GM03348 (cell line): Measurements from ENCODE around the gene BTRC.
"Not testable (repeated sequence)": the region's sequence is repeated elsewhere in the genome, so short reads cannot be mapped to it uniquely, and the experiment has no call there.

Experiments used
- DNase-seq: peaks from one replicate; pipeline ENCODE4 v3.0.0; 2012; ENCODE audit warnings: low spot score

BTRC gene

DNA sequence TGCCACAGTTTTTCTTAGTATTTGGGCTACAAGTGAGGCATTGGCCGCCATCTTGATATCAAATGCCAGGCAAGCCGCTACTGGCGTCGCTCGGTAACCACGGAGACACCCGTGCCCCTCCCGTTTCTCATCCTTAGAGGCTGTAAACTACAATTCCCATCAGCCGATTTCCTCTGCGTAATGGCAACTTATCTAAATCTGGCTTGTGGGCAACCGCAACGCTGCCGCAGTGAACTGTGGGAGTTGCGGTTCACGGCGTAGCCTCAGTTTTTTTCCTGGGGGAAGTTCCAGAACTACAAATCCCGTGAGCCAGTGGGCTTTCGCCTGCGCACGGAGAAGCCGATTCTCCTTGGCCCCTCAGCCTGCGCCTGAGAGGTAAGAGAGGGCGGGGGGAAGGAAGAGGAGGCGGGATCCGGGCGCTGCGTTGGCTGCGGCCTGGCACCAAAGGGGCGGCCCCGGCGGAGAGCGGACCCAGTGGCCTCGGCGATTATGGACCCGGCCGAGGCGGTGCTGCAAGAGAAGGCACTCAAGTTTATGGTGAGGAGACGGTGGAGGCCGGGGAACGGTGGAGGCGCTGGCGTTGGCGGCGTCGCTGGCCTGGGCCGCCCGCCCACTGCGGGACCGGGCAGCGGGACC lies at the start of gene BTRC:
TSS of gene BTRC (plus strand) at position 474 of the 636 bp plus-strand sequence. CDS start at position 490, 16 bp downstream.
- DNase-seq: peak; percentile 94

DNA sequence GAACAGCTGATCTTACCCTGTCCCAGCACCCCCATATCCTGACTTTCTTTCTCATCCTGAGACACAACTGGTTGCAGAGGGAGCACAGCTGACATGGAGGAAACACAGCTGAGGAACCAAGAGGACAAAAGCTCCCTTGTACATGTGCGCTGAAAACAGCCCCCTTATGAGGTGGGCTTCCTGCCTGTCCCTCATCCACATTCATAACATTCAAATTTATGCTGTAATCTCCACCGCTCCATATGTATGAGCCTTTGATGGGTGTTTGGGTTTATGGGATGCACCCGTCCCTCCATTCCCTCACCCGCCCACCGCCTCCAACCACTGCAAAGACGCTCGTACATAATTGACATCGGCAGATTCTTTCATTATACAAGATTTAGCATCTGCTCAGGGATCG lies 49.6 kb upstream of the BTRC start:
- DNase-seq: no peak

GRCh38 chr10:101305320-101306241 lies 48.4 kb upstream of the BTRC start:
- no peak for DNase-seq

DNA sequence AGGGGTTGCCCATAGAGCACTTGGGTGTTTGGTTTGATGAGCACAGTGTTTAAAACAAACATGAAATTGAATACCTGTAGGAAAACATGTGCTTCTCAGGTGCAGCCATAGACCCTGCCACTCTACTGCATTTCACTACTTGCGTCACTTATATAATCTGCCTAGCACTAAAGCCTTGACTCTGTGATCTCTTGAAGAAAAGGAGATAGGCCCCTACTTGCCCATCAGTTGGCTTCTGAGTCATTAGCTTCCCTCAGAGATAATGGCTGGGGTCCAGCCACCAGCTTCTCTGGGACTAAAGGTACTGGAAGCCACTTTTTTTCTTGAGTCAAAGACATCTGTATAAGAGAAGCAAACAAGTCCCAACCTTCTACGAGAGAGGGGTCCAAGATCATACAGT lies 45.9 kb upstream of the BTRC start:
- DNase-seq: no peak

- no peak for DNase-seq
These were observed 43.3 kb upstream of the BTRC start for GRCh38 chr10:101310529-101311184.

DNA sequence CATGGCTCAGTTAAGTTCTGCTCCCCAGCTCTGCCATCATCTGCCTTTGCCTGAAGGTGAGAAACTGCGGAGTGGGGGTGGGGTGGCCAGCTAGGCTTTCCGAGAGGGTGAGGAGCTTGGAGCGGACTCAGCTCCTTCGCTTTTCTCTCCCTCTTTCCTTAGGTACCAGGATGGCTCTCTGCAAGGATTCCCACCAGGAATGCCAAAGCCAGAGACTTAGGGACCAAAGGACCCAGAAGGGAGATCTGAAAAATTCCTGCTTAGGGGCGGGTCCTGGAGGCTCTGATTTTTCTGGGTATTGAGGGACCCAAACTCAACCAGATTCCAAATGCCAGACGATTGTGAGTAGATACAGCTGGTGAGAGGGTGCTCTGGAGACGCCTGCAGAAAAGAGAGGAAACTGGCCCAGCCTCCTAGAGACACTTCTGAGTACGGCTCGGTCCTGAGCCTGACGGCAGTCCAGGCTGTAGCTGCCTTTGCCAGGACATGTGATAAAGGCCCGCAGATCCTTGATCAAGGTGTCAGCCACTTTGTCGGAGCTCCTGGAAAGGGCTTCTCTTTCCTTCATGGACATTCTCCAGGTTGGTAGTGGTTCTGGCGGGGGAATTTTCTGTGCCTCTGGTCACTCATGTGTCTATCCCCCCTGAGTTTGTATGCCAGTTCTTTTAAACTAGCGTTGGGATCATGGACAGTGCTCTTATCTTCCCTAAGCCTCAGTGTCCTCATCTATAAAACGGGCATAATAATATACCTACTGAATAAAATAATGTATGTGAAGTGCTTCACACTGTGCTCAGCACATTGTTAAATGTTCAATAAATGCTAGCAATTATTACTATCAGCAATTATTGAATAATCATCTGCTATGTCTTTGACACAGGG lies 42.5 kb upstream of the BTRC start:
- no peak for DNase-seq

DNA sequence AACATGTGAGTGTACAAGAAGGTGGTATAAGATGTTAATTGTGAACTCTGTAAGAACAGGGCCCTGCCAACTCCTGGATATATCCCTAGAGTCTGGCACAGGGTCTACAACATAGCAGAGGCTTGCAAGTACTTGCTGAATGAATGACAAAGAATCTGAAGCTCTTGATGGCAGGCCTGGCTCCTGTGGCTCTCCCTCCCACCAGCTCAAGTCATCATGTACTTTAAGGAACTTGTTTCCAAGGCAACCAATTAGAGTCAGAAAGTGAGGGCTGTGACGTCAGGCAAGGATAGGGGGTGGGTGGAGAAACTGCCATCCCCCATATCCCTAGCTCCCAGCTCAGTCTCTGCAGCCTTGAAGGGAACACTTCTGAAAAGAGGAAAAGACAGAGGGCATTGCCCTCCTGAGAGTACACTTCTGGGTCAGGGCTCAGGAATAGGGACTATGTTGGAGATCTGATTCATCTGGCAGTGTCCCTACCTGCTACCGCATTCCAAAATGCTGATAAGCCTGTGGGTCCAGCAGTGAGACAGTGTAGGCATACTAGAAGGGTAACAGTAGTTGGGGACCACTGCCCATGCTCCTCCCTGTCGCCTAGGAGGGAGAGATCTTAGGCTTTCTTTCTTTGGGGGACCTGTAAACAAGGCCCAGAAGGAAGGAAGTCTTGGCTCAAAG lies 34.6 kb upstream of the BTRC start:
- no peak for DNase-seq

GRCh38 chr10:101321073-101321472 lies 32.9 kb upstream of the BTRC start:
- DNase-seq: no peak

DNA sequence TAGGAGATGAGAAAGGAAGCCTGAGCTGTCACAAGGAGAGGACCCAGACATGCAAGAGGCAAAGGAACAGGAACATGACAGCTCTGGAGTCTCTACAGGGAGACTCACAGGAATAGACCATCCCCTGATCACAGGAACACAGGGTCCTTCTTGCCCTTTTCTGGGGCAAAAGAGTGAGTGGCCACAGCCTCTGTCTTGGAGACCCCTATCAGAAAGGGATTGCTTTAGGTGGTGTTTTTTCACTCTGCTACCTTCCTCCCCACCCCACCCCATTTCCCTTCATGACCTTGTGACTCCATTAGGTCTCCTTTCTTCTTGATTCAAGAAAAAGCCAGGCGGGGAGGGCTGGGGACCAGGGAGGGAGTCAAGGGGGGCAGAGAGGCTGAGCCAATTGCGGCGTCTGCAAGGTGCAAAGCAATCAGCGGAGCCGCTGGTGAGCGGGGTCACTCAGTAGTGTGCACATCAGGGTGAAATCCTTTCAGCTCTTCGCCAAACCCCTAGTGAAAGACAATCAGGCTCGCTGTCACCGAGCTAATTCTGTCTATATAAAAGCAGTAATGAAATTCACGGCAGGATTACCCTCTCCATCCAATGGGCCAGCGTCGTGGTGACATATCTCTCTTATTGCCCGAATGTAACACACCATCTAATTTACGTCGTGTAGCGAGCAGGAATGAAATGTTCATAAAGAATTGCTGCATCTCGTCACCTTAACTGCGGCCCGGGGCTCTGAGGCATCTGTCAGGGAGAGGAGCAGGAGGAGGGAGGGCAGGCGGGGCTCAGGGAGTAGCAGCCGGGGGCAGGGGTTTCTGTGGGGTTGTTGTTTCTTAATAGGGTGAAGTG lies 31.5 kb upstream of the BTRC start:
- DNase-seq: no peak

DNA sequence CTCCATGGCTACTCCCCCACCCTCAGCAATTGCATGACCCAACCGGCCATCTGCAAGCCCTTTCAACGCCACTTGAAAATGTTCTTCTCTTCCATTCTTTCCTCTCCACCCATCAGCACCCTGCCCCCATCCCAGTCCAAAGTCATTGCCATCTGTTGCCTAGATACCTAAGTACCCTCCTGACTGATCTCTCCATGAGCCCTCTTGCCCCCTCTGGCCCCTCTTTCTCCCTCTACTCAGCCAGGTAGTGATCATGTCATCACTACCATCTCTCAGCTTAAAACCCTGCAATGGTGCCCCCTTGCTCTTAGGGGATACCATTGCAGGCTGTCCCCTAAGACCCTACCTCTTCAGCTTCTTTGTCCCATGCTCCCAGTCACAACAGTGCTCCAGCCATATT lies 30.5 kb upstream of the BTRC start:
- no peak for DNase-seq

- not testable (repeated sequence) for DNase-seq
These were observed 26.5 kb upstream of the BTRC start for GRCh38 chr10:101327454-101327853.

DNA sequence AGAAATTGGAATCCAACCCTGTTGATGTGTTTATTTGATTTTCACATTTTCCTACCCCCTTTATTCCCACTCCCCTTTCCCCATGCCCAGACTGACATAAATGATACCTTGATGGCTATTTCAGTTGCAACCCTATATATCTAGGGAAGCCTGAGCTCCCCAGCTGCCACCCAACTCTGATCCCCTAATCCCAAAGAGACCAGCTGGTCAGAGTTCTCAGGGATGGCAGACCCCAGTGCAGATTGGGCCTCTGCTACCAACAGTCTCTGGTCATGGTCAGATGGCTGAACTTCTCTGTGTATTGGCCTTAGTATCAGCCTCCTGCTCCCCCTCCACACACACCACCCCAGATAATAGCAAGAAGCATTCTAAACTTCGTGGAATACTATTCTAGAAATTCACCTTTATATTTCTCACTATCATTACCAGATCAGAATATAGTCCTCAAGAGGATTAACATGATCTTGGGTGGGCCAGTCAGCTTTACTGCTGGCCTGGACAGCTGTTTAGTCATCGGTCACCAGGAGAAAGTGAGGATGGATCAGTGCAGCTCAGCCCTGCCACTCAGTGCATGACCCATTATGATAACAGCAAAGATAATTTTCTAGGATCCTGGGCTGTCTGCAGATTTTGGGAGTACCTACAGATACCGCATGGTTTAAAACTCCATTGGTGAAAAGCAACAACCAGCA lies 24.5 kb upstream of the BTRC start:
- DNase-seq: no peak

DNA sequence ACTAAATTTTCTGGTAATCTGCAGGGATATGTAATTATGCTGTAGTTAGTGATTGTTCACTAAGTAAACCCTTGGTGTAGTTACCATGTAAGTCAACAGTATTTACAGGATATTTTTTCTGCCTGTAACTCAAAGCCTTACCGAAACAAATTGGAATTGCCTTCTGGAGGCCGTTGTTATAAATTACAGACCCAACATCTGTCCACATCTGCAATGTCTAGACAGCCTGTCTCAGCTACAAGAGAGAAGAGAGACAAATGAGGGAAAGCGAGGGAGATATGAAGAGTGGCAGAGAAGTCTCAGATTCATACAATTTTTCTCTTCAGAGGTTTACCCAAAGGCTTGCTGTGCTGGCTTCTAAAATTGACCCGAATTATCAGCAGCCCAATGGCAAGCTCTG lies 23.7 kb upstream of the BTRC start:
- no peak for DNase-seq

DNA sequence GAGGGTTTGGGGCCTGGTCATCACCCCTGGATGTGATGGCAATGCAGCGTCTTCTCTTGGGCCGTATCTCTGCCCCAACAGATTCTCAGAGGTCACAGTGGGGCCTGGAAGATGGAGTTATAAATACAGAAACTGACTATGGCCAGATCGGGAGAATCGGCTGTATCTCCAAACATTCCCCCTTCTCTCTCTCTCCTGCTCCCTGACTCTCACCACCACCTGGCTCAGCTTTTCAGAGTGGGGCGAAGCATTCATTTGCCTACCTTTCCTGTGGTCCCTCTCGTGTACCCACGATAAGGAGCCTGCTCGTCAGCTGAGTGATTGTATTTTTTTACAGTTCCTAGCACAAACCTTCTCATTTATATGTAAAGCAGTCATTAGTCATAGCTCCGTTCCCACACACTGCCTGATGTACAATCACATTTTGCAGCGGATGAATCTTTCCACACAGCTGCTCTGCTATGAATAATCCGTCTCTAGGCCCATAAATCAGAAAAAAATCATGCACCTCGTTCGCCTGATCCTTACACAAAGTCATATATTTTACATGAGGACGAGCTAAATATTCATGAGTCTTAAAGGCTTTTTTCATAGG lies 23.2 kb upstream of the BTRC start:
- peak; percentile 56 for DNase-seq

GRCh38 chr10:101331956-101332355 lies 22.0 kb upstream of the BTRC start:
- no peak for DNase-seq

DNA sequence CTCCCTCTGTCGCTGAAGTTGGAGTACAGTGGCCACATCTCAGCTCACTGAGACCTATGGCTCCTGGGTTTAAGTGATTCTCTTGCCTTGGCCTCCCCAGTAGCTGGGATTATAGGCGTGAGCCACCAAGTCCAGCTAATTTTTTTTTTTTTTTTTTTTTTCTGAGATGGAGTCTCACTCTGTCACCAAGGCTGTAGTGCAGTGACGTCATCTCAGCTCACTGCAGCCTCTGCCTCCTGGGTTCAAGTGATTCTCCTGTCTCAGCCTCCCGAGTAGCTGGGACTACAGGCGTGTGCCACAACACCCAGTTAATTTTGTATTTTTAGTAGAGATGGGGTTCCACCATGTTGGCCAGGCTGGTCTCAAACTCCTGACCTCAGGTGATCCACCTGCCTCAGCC lies 19.7 kb upstream of the BTRC start:
- not testable (repeated sequence) for DNase-seq

GRCh38 chr10:101336382-101336781 lies 17.6 kb upstream of the BTRC start:
- no peak for DNase-seq

GRCh38 chr10:101337836-101338235 lies 16.1 kb upstream of the BTRC start:
- DNase-seq: no peak

GRCh38 chr10:101341438-101341837 lies 12.5 kb upstream of the BTRC start:
- no peak for DNase-seq
